ENCODE results near the gene KCNF1.

Gene KCNF1

GRCh38 chr2:10922307-10923007, 10.7 kb downstream of the KCNF1 start:
- no peak overlapping the region for H3K4me3 ChIP-seq (ENCODE audit: low read depth, low read length)
- DNase-seq (ENCODE audit: low read depth) = no peak
- TF ChIP-seq MAX (IDR thresholded peaks at IDR 0.05; ENCODE audit: low read depth, low read length) = no peak
- no peak for TF ChIP-seq CTCF (IDR thresholded peaks at IDR 0.05; ENCODE audit: low read depth, low read length)
- no peak for TF ChIP-seq POLR2A (IDR thresholded peaks at IDR 0.05; ENCODE audit: extremely low read depth, insufficient read length)
- TF ChIP-seq MYC (IDR thresholded peaks at IDR 0.05; ENCODE audit: low read depth, low read length) = no peak

- TF ChIP-seq CTCF (IDR thresholded peaks at IDR 0.05; ENCODE audit: low read depth, low read length) = no peak
- no peak for TF ChIP-seq MAX (IDR thresholded peaks at IDR 0.05; ENCODE audit: low read depth, low read length)
- TF ChIP-seq MYC (IDR thresholded peaks at IDR 0.05; ENCODE audit: low read depth, low read length) = no peak
- no peak for TF ChIP-seq POLR2A (IDR thresholded peaks at IDR 0.05; ENCODE audit: extremely low read depth, insufficient read length)
- H3K4me3 ChIP-seq (ENCODE audit: low read depth, low read length) = no peak overlapping the region
- DNase-seq (ENCODE audit: low read depth) = no peak
These were observed 11.3 kb downstream of the KCNF1 start for GRCh38 chr2:10923008-10923375.

- H3K4me3 ChIP-seq (ENCODE audit: low read depth, low read length) = no peak overlapping the region
- no peak for DNase-seq (ENCODE audit: low read depth)
- TF ChIP-seq MAX (IDR thresholded peaks at IDR 0.05; ENCODE audit: low read depth, low read length) = no peak
- TF ChIP-seq MYC (IDR thresholded peaks at IDR 0.05; ENCODE audit: low read depth, low read length) = no peak
- no peak for TF ChIP-seq POLR2A (IDR thresholded peaks at IDR 0.05; ENCODE audit: extremely low read depth, insufficient read length)
- no peak for TF ChIP-seq CTCF (IDR thresholded peaks at IDR 0.05; ENCODE audit: low read depth, low read length)
These were observed 12.2 kb downstream of the KCNF1 start for GRCh38 chr2:10923965-10924364.

- H3K4me3 ChIP-seq (ENCODE audit: low read depth, low read length) = no peak overlapping the region
- DNase-seq (ENCODE audit: low read depth) = no peak
- TF ChIP-seq CTCF (IDR thresholded peaks at IDR 0.05; ENCODE audit: low read depth, low read length) = no peak
- no peak for TF ChIP-seq POLR2A (IDR thresholded peaks at IDR 0.05; ENCODE audit: extremely low read depth, insufficient read length)
- TF ChIP-seq MYC (IDR thresholded peaks at IDR 0.05; ENCODE audit: low read depth, low read length) = no peak
- TF ChIP-seq MAX (IDR thresholded peaks at IDR 0.05; ENCODE audit: low read depth, low read length) = no peak
These were observed 12.7 kb downstream of the KCNF1 start for GRCh38 chr2:10924441-10924840.

GRCh38 chr2:10924859-10925258, 13.1 kb downstream of the KCNF1 start:
- H3K4me3 ChIP-seq (ENCODE audit: low read depth, low read length) = no peak overlapping the region
- no peak for DNase-seq (ENCODE audit: low read depth)
- no peak for TF ChIP-seq POLR2A (IDR thresholded peaks at IDR 0.05; ENCODE audit: extremely low read depth, insufficient read length)
- TF ChIP-seq CTCF (IDR thresholded peaks at IDR 0.05; ENCODE audit: low read depth, low read length) = no peak
- TF ChIP-seq MAX (IDR thresholded peaks at IDR 0.05; ENCODE audit: low read depth, low read length) = no peak
- TF ChIP-seq MYC (IDR thresholded peaks at IDR 0.05; ENCODE audit: low read depth, low read length) = no peak

All from NB4 (cell line).